Mesenchymal stem cell (in vitro differentiated cells and primary cell): Measurements from ENCODE around the gene ALDH3A2.

Experiments
- DNase-seq: peaks from one replicate; pipeline ENCODE4 v3.0.0-alpha.2; 2013
- H2AFZ ChIP-seq: one replicate; pipeline ENCODE4 v1.6.1; 2013; ENCODE audit warnings: low read depth, mild to moderate bottlenecking, control low read depth, inconsistent platforms, low read length, moderate library complexity
- H2AK5ac ChIP-seq: 2 replicates; pipeline ENCODE4 v1.6.1; 2013; ENCODE audit warnings: low read length, moderate library complexity, mild to moderate bottlenecking, inconsistent platforms; ENCODE audit not compliant: severe bottlenecking
- H2BK120ac ChIP-seq: one replicate; pipeline ENCODE4 v1.6.1; 2013; ENCODE audit warnings: low read depth, mild to moderate bottlenecking, inconsistent platforms, low read length, moderate library complexity
- H2BK12ac ChIP-seq, 2 experiments: one replicate each; pipeline ENCODE4 v1.6.1; 2013; ENCODE audit warnings: inconsistent platforms in 2 of 2, low read length in 2 of 2, mild to moderate bottlenecking in 2 of 2, moderate library complexity in 2 of 2, control low read depth in 1 of 2
- H2BK15ac ChIP-seq: one replicate; pipeline ENCODE4 v1.6.1; 2013; ENCODE audit warnings: mild to moderate bottlenecking, low read depth, inconsistent platforms; ENCODE audit not compliant: poor library complexity, severe bottlenecking
- H2BK5ac ChIP-seq: 2 replicates; pipeline ENCODE4 v1.6.1; 2013; ENCODE audit warnings: low read depth, mild to moderate bottlenecking, low read length, control low read depth, inconsistent platforms; ENCODE audit not compliant: poor library complexity, severe bottlenecking
- H3K14ac ChIP-seq, 2 experiments: one replicate each; pipeline ENCODE4 v1.6.1; 2013; ENCODE audit warnings: inconsistent platforms in 2 of 2, low read length in 2 of 2, control low read depth in 1 of 2, mild to moderate bottlenecking in 1 of 2, moderate library complexity in 1 of 2
- H3K18ac ChIP-seq, 2 experiments: one replicate each; pipeline ENCODE4 v1.6.1; 2013; ENCODE audit warnings: inconsistent platforms in 2 of 2, low read length in 2 of 2, control low read depth in 1 of 2, low read depth in 1 of 2, mild to moderate bottlenecking in 1 of 2
- H3K23ac ChIP-seq, 2 experiments: one replicate each; pipeline ENCODE4 v1.6.1; 2013; ENCODE audit warnings: inconsistent platforms in 2 of 2, low read length in 2 of 2, mild to moderate bottlenecking in 2 of 2, moderate library complexity in 2 of 2, control low read depth in 1 of 2
- H3K27ac ChIP-seq: 2 replicates; pipeline ENCODE4 v1.5.1; 2013; ENCODE audit warnings: mild to moderate bottlenecking, moderate library complexity, low read length, control low read depth, inconsistent platforms; ENCODE audit not compliant: poor library complexity, severe bottlenecking
- H3K27me3 ChIP-seq, 2 experiments: 2 replicates each; pipeline versions ENCODE4 v1.6.1 to v1.7.0; 2013; ENCODE audit warnings: low read length in 2 of 2, mild to moderate bottlenecking in 2 of 2, moderate library complexity in 2 of 2, control low read depth in 1 of 2, inconsistent platforms in 1 of 2; ENCODE audit not compliant: control insufficient read depth in 1 of 2, insufficient read depth in 1 of 2
- H3K36me3 ChIP-seq, 2 experiments: 2 replicates each; pipeline versions ENCODE4 v1.6.1 to v1.7.0; 2013; ENCODE audit warnings: low read length in 2 of 2, control low read depth in 1 of 2, inconsistent platforms in 1 of 2, low read depth in 1 of 2, mild to moderate bottlenecking in 1 of 2; ENCODE audit not compliant: insufficient read depth in 2 of 2, control insufficient read depth in 1 of 2
- H3K4ac ChIP-seq, 2 experiments: one replicate each; pipeline ENCODE4 v1.6.1; 2013; ENCODE audit warnings: inconsistent platforms in 2 of 2, low read length in 2 of 2, mild to moderate bottlenecking in 2 of 2, moderate library complexity in 2 of 2, control low read depth in 1 of 2, low read depth in 1 of 2
- H3K4me1 ChIP-seq: 2 replicates; pipeline ENCODE4 v1.6.1; 2013; ENCODE audit warnings: low read depth, low read length, control low read depth; ENCODE audit not compliant: control insufficient read depth, insufficient read depth
- H3K4me2 ChIP-seq: 2 replicates; pipeline ENCODE4 v1.6.1; 2013; ENCODE audit warnings: low read length, mild to moderate bottlenecking, inconsistent platforms; ENCODE audit not compliant: poor library complexity, severe bottlenecking
- H3K4me3 ChIP-seq, 2 experiments: 2 replicates each; pipeline versions ENCODE4 v1.5.1 to v1.7.0; 2013; ENCODE audit warnings: low read length in 2 of 2, mild to moderate bottlenecking in 2 of 2, control low read depth in 1 of 2, low read depth in 1 of 2; ENCODE audit not compliant: insufficient read depth in 1 of 2
- H3K79me1 ChIP-seq: replicated peaks from 2 replicates; pipeline ENCODE4 v1.6.1; 2013; ENCODE audit warnings: mild to moderate bottlenecking, control low read depth, low read length, inconsistent platforms; ENCODE audit not compliant: poor library complexity, severe bottlenecking
- H3K9ac ChIP-seq: 2 replicates; pipeline ENCODE4 v1.7.0; 2013; ENCODE audit warnings: mild to moderate bottlenecking, low read length, moderate library complexity
- H3K9me3 ChIP-seq: 2 replicates; pipeline ENCODE4 v1.7.0; 2013; ENCODE audit warnings: mild to moderate bottlenecking, low read length; ENCODE audit not compliant: control insufficient read depth
- H4K8ac ChIP-seq: one replicate; pipeline ENCODE4 v1.6.1; 2013; ENCODE audit warnings: inconsistent platforms, mild to moderate bottlenecking, low read length, moderate library complexity
- H4K91ac ChIP-seq: one replicate; pipeline ENCODE4 v1.6.1; 2013; ENCODE audit warnings: mild to moderate bottlenecking, low read length, inconsistent platforms
- WGBS: methylation state at CpG from one replicate; pipeline ENCODE4 v1.1.7; 2013; ENCODE audit warnings: mixed read lengths; 5-methylcytosine and 5-hydroxymethylcytosine counted together

The ALDH3A2 gene

GRCh38 chr17:19720210-19720475 lies 71.6 kb downstream of the ALDH3A2 start:
- Histone ChIP-seq H3K14ac (no peak overlapping the region), H3K23ac (no peak overlapping the region), H3K79me1 (no peaks in the 10 kb centered on the region), H2BK15ac (no peak overlapping the region), H3K4me2 (no peak overlapping the region), H3K9ac (no peak overlapping the region), H2BK120ac (no peak overlapping the region), H3K27me3 (peaks cover 7 to 37% of the 10 kb centered on the region in 2 experiments), H3K18ac (no peak overlapping the region), H2AK5ac (no peak overlapping the region), H3K27ac (no peak overlapping the region), H2BK5ac (no peak overlapping the region), H3K4me1 (peaks cover 34% of the 10 kb centered on the region), H3K4ac (no peak overlapping the region), H4K91ac (no peak overlapping the region), H2AFZ (no peak overlapping the region), H2BK12ac (no peak overlapping the region), H4K8ac (no peak overlapping the region), H3K36me3 (no peaks in the 10 kb centered on the region), H3K9me3 (no peaks in the 10 kb centered on the region), H3K4me3 (no peak overlapping the region)
- no peak for DNase-seq
- WGBS = 76% methylated on average over 5 of the region's 5 CpGs

DNA sequence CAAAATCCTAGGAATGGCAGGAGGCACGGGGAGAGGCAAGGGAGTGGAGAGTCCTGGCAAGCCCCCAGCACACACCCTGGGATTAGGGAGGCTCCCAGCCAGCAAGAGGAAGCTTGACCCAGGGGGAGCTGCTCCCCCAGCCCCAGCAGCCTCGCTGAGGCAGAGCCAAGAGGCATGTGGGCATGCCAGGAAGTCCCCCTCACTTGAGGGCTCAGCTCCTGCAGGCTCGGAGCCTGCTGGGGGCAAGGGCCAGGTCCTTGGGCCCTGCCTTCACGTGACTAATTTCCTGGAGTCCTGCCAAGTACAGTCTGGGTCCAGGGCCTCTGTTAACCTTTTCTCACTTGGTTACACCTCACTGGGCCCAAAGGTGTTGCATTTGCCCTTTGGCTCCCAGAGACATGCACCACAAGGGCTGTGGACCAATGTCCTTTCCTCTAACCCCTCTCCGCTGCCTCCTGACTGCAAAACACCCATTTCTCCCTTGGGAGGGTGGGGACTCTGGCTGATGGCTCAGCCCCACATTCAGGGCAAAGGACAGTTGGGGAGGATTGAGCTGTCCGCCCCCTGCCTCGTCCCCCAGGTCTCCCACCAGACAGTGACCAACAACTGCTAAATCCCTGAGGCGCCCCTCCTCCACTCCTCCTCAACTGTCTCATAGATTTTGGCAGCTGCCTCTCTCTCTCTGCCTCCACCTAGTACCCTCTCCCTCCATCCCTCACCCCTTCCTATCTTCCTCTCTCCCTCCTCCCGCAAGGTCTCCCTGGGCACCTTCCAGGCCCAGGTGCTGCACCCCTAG lies 72.3 kb downstream of the ALDH3A2 start:
- Histone ChIP-seq H3K14ac (no peak overlapping the region), H4K8ac (no peak overlapping the region), H3K27me3 (peaks cover 7 to 37% of the 10 kb centered on the region in 2 experiments), H3K4me2 (peak overlapping the region; percentile 10), H2BK5ac (no peak overlapping the region), H3K36me3 (no peaks in the 10 kb centered on the region), H3K4me1 (peaks cover 34% of the 10 kb centered on the region), H4K91ac (no peak overlapping the region), H3K18ac (no peak overlapping the region), H2BK15ac (no peak overlapping the region), H3K27ac (no peak overlapping the region), H3K4ac (no peak overlapping the region), H2BK120ac (no peak overlapping the region), H3K79me1 (no peaks in the 10 kb centered on the region), H2AK5ac (peak overlapping the region; percentile 50), H2BK12ac (no peak overlapping the region), H3K23ac (no peak overlapping the region), H3K9ac (no peak overlapping the region), H2AFZ (no peak overlapping the region), H3K4me3 (no peak overlapping the region), H3K9me3 (no peaks in the 10 kb centered on the region)
- WGBS = 70% methylated on average over 9 of the region's 9 CpGs
- DNase-seq = no peak

DNA sequence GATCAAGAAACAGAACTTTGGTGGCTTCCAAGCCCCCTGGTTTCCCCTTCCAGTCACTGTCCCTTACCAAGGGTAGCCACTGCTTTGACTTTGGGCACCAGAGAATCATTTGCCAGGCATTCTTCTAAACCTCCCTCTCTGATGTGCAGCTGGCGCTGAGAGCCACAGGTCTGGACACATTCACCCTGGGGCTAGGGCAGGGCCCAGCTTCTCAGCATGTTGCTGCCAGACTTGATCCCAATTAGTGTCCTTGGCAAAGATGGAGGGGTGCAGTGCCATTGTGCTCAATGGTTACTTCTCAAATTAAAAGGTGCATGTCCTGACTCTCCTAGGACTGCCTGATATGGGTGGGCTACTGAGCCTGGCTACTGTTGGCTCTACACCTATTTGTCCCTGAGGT lies 75.4 kb downstream of the ALDH3A2 start:
- Histone ChIP-seq H2AK5ac (no peak overlapping the region), H3K27me3 (peaks cover 0 to 15% of the 10 kb centered on the region in 2 experiments), H3K14ac (no peak overlapping the region), H3K79me1 (no peaks in the 10 kb centered on the region), H2BK5ac (no peak overlapping the region), H3K27ac (no peak overlapping the region), H3K4me1 (peaks cover 35% of the 10 kb centered on the region), H3K9ac (no peak overlapping the region), H3K4ac (no peak overlapping the region), H2BK120ac (no peak overlapping the region), H3K36me3 (peaks cover 0 to 3% of the 10 kb centered on the region in 2 experiments), H2BK15ac (no peak overlapping the region), H3K18ac (no peak overlapping the region), H3K4me2 (no peak overlapping the region), H3K23ac (no peak overlapping the region), H4K91ac (no peak overlapping the region), H2BK12ac (peak overlapping the region in 1 of 2 experiments; percentile 18), H3K4me3 (no peak overlapping the region), H3K9me3 (no peaks in the 10 kb centered on the region), H4K8ac (no peak overlapping the region), H2AFZ (no peak overlapping the region)
- WGBS = 100% methylated on average over 1 of the region's 1 CpG
- DNase-seq = no peak

GRCh38 chr17:19724501-19725420 lies 76.2 kb downstream of the ALDH3A2 start:
- no peak overlapping the region for H2BK15ac ChIP-seq
- peaks cover 32% of the 10 kb centered on the region for H3K4me1 ChIP-seq
- H3K79me1 ChIP-seq = no peaks in the 10 kb centered on the region
- H3K9me3 ChIP-seq = no peaks in the 10 kb centered on the region
- no peak overlapping the region for H3K14ac ChIP-seq
- DNase-seq = no peak
- H3K27ac ChIP-seq = no peak overlapping the region
- no peak overlapping the region for H2AK5ac ChIP-seq
- peak overlapping the region; percentile 13 for H3K9ac ChIP-seq
- no peak overlapping the region for H4K8ac ChIP-seq
- H2AFZ ChIP-seq = no peak overlapping the region
- no peak overlapping the region for H3K23ac ChIP-seq
- peak overlapping the region; percentile 29 for H4K91ac ChIP-seq
- H3K36me3 ChIP-seq = peaks cover 0 to 3% of the 10 kb centered on the region in 2 experiments
- H3K4me2 ChIP-seq = no peak overlapping the region
- no peak overlapping the region for H3K4me3 ChIP-seq
- no peak overlapping the region for H2BK5ac ChIP-seq
- H3K4ac ChIP-seq = no peak overlapping the region
- peaks cover 0 to 12% of the 10 kb centered on the region in 2 experiments for H3K27me3 ChIP-seq
- H3K18ac ChIP-seq = no peak overlapping the region
- no peak overlapping the region for H2BK12ac ChIP-seq
- no peak overlapping the region for H2BK120ac ChIP-seq
- 97% methylated on average over 55 of the region's 55 CpGs for WGBS
